ENCODE results near the gene GABRR3. TPM values are rescaled to one million over a fixed set of nuclear protein-coding genes. Genes with fewer than 3 reads are reported as not detected.

Gene GABRR3
- total RNA-seq, 3 donors from 2014 or later (not counting 1 experiment from before 2014, with no cell fraction given) = not detected

- Histone ChIP-seq H3K4me1 (ENCODE audit: control insufficient read depth, insufficient read depth, low read length) (no peaks in the 10 kb centered on the region), H3K27me3 (ENCODE audit: control insufficient read depth, insufficient read depth, low read length) (no peaks in the 10 kb centered on the region), H3K27ac (ENCODE audit: low read length) (no peak overlapping the region), H3K9me3 (ENCODE audit: control insufficient read depth, insufficient read depth, low read length) (no peaks in the 10 kb centered on the region), H3K4me3 (ENCODE audit: low read length) (no peak overlapping the region), H3K36me3 (ENCODE audit: control insufficient read depth, insufficient read depth, low read length) (peaks cover 2% of the 10 kb centered on the region)
- Mint-ChIP-seq H3K9me3 (no peaks in the 10 kb centered on the region), H3K4me1 (no peaks in the 10 kb centered on the region), H3K27ac (no peak overlapping the region), H3K27me3 (ENCODE audit: low read depth in 2 of 2) (peaks cover 0 to 6% of the 10 kb centered on the region in 2 donors), H3K4me3 (no peak overlapping the region), H3K36me3 (no peaks in the 10 kb centered on the region)
- WGBS (ENCODE audit: insufficient coverage) = 91% methylated on average over 1 of the region's 1 CpG
- intact Hi-C loops (cut with micrococcal nuclease) = no loop called here
- ATAC-seq = no peak
- no peak for DNase-seq
- TF ChIP-seq CTCF (IDR thresholded peaks at IDR 0.05) = no peak
Measured at GRCh38 chr3:97935842-97936241, 99.3 kb downstream of the GABRR3 start.

Other genes starting within 250 kb of the GABRR3 start
- 1 to 10 TPM; 1.1 to 2.4 (median 1.8) TPM for gene CRYBG3, start 213.3 kb downstream of the GABRR3 start, total RNA-seq
- gene RIOX2, start 62.9 kb downstream of the GABRR3 start, total RNA-seq = 10 to 100 TPM in 2 of 3 donors, 1 to 10 TPM in 1; 8.7 to 16.2 (median 13.5) TPM
- not detected for gene OR5AC2, start 51.9 kb upstream of the GABRR3 start, total RNA-seq
- not detected for gene OR5H1, start 95.4 kb upstream of the GABRR3 start, total RNA-seq
- gene OR5H14, start 112.2 kb upstream of the GABRR3 start, total RNA-seq = not detected
- gene OR5H15, start 131.4 kb upstream of the GABRR3 start, total RNA-seq = not detected
- gene OR5H6, start 228.9 kb upstream of the GABRR3 start, total RNA-seq = not detected
- gene OR5H2, start 247.2 kb upstream of the GABRR3 start, total RNA-seq = not detected

Measured in natural killer cell (primary cell).